Activated CD8-positive, alpha-beta memory T cell treated with anti-CD3 and anti-CD28 coated beads for 24 hours (primary cell): Measurements from ENCODE around the gene LRRC3.

Source experiments
- DNase-seq: peaks from one replicate; pipeline ENCODE4 v3.0.0-alpha.2; 2020

The LRRC3 gene

GRCh38 chr21:44480200-44481053 is 25.1 kb downstream of the LRRC3 start:
- no peak for DNase-seq

GRCh38 chr21:44482581-44483287 is 27.4 kb downstream of the LRRC3 start:
- no peak for DNase-seq

GRCh38 chr21:44483288-44484237 is 28.3 kb downstream of the LRRC3 start:
- no peak for DNase-seq

GRCh38 chr21:44484498-44485253 is 29.4 kb downstream of the LRRC3 start:
- no peak for DNase-seq

GRCh38 chr21:44485254-44485793 is 30.0 kb downstream of the LRRC3 start:
- peak; percentile 76 for DNase-seq

DNA sequence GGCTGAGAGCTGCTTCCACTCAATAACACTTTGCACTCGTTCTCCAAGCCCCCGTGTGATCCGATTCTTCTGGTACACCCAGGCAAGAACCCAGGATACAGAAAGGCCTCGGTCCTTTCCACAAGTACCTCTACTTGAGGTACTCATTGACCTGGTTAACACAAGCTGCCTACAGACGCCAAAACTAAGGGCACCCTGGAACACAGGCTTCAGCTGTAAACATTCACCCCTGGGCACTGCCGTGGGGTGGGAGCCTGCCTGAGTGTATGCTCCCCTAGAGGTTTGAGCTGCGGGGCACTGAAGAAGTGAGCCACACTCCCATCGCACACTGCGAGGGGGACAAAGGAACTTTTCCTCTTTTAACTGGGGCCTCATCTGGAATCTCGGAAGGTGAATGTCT is 30.5 kb downstream of the LRRC3 start:
- DNase-seq = no peak

GRCh38 chr21:44486302-44486701 is 31.0 kb downstream of the LRRC3 start:
- no peak for DNase-seq

- peak; percentile 79 for DNase-seq
Observed at GRCh38 chr21:44487831-44488230, 32.5 kb downstream of the LRRC3 start.

GRCh38 chr21:44489962-44490361 is 34.7 kb downstream of the LRRC3 start:
- no peak for DNase-seq

- DNase-seq = no peak
Observed at GRCh38 chr21:44490405-44490804, 35.1 kb downstream of the LRRC3 start.

DNA sequence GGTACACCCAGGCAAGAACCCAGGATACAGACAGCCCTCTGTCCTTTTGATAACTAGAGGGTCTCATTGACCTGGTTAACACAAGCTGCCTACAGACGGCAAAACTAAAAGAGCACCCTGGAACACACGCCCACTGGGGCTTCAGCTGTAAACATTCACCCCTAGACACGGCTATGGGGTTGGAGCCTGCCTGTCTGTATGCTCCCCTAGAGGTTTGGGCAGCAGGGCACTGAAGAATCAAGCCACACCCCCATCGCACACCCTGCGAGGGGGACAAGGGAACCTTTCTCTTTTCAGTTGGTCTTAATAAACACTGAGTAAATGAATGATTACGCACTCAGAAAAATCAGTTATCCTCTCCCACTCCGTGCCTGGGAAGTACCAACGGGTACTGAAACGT is 35.5 kb downstream of the LRRC3 start:
- no peak for DNase-seq

- DNase-seq = no peak
Observed at GRCh38 chr21:44492567-44493385, 37.5 kb downstream of the LRRC3 start.

DNA sequence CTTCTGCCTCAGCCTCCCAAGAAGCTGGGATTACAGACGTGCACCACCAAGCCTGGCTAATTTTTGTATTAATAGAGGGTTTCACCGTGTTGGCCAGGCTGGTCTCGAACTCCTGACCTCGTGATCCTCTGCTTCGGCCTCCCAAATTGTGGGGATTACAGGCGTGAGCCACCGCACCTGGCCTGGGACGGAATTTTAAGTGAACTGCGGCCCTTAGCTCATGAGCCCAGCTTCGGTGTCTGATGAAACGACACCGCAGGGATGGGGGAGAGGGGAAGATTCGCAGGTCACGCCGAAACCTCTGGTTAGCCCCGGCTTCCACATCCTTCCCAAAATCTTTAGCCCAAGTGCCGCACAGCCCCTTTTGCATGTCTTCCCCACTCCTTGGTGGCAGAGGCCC is 39.1 kb downstream of the LRRC3 start:
- DNase-seq = no peak

DNA sequence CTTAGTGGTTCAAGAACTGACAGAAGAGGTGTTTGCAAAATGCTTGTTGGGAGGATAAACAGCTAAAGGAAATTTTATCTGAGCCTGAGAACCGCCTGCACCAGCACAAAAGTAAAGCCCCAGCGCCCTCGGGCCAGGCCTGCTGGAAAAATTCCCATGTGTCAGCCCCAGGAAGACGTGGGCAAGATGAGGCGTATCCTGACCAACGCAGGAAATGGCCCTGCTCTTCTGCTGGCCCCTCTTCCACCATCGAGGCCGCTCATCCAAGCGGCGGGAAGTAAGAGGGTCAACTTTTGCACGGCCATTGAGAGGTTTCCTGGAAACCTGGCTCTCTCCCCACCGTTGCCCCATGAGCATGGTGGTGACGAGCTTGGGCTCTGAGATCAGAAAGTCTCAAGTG is 39.6 kb downstream of the LRRC3 start:
- DNase-seq = no peak

- no peak for DNase-seq
Observed at GRCh38 chr21:44495611-44496563, 40.6 kb downstream of the LRRC3 start.

DNA sequence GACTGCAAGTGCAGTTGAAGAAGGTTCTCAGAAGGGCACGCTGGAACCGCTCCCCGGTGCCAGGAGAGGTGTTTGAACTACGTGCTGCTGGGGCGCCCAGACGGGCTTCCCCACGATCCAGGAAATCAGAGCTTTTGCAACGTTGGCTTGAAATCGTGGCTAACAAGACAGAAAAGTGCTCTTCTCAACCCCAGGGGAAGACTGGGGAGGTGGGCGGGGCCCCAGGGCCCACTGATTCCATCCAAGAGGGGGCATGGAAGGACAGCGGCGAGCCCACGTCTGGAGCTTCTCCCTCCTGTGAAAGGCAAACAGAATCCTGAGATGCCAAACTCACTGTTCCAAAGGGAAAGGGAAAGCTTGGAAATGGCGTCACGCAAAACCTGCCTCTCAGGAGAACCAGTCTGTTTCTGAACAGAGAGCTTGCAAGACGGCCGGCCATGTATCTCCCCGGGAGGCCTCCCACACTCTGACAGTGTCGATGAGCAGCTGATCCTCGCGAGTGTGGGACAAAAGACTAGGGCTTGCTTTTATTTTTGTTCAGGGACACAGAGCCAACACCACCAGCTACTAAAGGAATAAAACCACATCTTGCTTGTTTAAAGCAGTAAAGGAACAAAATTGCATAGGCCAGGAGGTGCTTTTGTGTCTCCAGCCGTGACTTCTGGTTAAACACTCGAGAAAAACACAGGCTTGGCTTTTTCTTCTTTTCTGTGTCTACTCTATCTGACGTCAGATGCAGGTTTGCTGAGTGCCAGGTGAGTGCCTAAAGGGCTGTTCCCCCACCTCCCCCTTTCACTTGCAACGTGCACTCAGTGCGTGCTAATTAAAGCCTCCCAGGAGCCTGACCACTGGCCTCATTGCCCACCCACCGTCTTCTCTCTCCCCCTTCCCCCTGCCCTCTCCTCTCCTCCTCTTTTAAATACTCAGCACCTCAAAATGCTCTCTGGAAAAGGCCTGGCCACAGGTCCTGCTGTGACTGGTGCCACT is 41.5 kb downstream of the LRRC3 start:
- DNase-seq = no peak

- DNase-seq = no peak
Observed at GRCh38 chr21:44497703-44498126, 42.4 kb downstream of the LRRC3 start.
